B cell (primary cell): ENCODE measurements around the gene ARHGAP26. TPM values are rescaled to one million over a fixed set of nuclear protein-coding genes. Genes with fewer than 3 reads are reported as not detected.

Experiments used
- ATAC-seq: fragments of 200-7000 bp; cut with Tn5 transposase; one replicate; pipeline ENCODE4 v1.10.0; 2021; ENCODE audit warnings: low read depth, mild to moderate bottlenecking, moderate number of reproducible peaks, moderate library complexity
- CTCF ChIA-PET: fragments of 350-600 bp; sonication (Branson Sonifier 250); formaldehyde crosslinking; loops from one replicate; lab custom pipeline; 2021; ENCODE audit warnings: antibody characterized with exemption, inconsistent platforms; lab: Charles Lee
- POLR2A ChIA-PET: fragments of 350-600 bp; sonication (Branson Sonifier 250); formaldehyde crosslinking; loops from one replicate; lab custom pipeline; 2021; ENCODE audit warnings: antibody characterized with exemption; lab: Charles Lee
- DNase-seq: peaks from one replicate; pipeline ENCODE4 v3.0.0; 2013
- H2AFZ ChIP-seq: 2 replicates; pipeline ENCODE4 v1.6.1; 2012; ENCODE audit warnings: mild to moderate bottlenecking, low read depth, low read length; ENCODE audit not compliant: insufficient read depth, poor library complexity, severe bottlenecking
- H3K27ac ChIP-seq, 2 donors: 1 replicate in 1 of 2; 2 replicates in 1 of 2; pipeline ENCODE4 v1.5.1; 2012 to 2013; ENCODE audit warnings: low read length in 2 of 2, mild to moderate bottlenecking in 2 of 2, moderate library complexity in 1 of 2
- H3K27me3 ChIP-seq, 4 experiments: fragments of 200-600 bp in 1 of 4; sonication (generic) in 1 of 4; replicated peaks in 1 of 4; 1 replicate in 2 of 4; 2 replicates in 2 of 4; pipeline versions ENCODE4 v1.6.1 to v1.7.0; 2013 to 2016; ENCODE audit warnings: low read length in 3 of 4, mild to moderate bottlenecking in 2 of 4, mixed read lengths in 1 of 4, moderate library complexity in 1 of 4; ENCODE audit not compliant: insufficient read depth in 4 of 4, control insufficient read depth in 3 of 4; ENCODE audit errors: control extremely low read depth in 1 of 4
- H3K36me3 ChIP-seq, 2 experiments: replicated peaks in 1 of 2; 1 replicate in 1 of 2; 2 replicates in 1 of 2; pipeline versions ENCODE4 v1.6.1 to v1.7.1; 2013; ENCODE audit warnings: low read length in 1 of 2; ENCODE audit not compliant: insufficient read depth in 2 of 2, control insufficient read depth in 1 of 2; ENCODE audit errors: control extremely low read depth in 1 of 2, extremely low read depth in 1 of 2
- H3K4me1 ChIP-seq, 2 donors: fragments of 200-600 bp in 1 of 2; sonication (generic) in 1 of 2; 1 replicate in 1 of 2; 2 replicates in 1 of 2; pipeline versions ENCODE4 v1.5.1 to v1.6.1; 2013 to 2017; ENCODE audit warnings: low read length in 2 of 2; ENCODE audit not compliant: control insufficient read depth in 2 of 2, insufficient read depth in 2 of 2
- H3K4me2 ChIP-seq: replicated peaks from 2 replicates; pipeline ENCODE3; 2012; ENCODE audit warnings: mild to moderate bottlenecking, low read depth, low read length; ENCODE audit not compliant: poor library complexity, severe bottlenecking
- H3K4me3 ChIP-seq, 5 experiments: fragments of 200-600 bp in 1 of 5; sonication (generic) in 1 of 5; 1 replicate in 3 of 5; 2 replicates in 2 of 5; pipeline versions ENCODE4 v1.5.1 to v1.7.0; 2011 to 2016; ENCODE audit warnings: low read length in 4 of 5, mild to moderate bottlenecking in 4 of 5, low read depth in 2 of 5, control low read depth in 1 of 5, moderate library complexity in 1 of 5; ENCODE audit not compliant: insufficient read depth in 1 of 5; ENCODE audit errors: control extremely low read depth in 1 of 5, extremely low read depth in 1 of 5
- H3K79me2 ChIP-seq: fragments of 200-600 bp; sonication (generic); one replicate; pipeline ENCODE4 v1.6.0; 2016; ENCODE audit warnings: low read length; ENCODE audit not compliant: control insufficient read depth, insufficient read depth
- H3K9ac ChIP-seq: fragments of 200-600 bp; sonication (generic); 2 replicates; pipeline ENCODE4 v1.6.1; 2017; ENCODE audit warnings: mild to moderate bottlenecking, low read length, moderate library complexity
- H3K9me3 ChIP-seq, 3 donors: one replicate each; pipeline versions ENCODE4 v1.6.1 to v1.7.1; 2013; ENCODE audit warnings: low read length in 2 of 3; ENCODE audit not compliant: control insufficient read depth in 2 of 3, insufficient read depth in 1 of 3; ENCODE audit errors: control extremely low read depth in 1 of 3
- H4K20me1 ChIP-seq: 2 replicates; pipeline ENCODE4 v1.6.0; 2012; ENCODE audit warnings: mild to moderate bottlenecking, low read length; ENCODE audit not compliant: insufficient read depth, control insufficient read depth, poor library complexity, severe bottlenecking
- H3K27ac Mint-ChIP-seq: one replicate; pipeline ENCODE4 v1.8.0; 2021; ENCODE audit warnings: mixed read lengths
- H3K27me3 Mint-ChIP-seq: one replicate; pipeline ENCODE4 v1.8.0; 2021; ENCODE audit warnings: mixed read lengths
- H3K4me1 Mint-ChIP-seq: one replicate; pipeline ENCODE4 v1.8.0; 2021; ENCODE audit warnings: mixed read lengths
- H3K4me3 Mint-ChIP-seq: one replicate; pipeline ENCODE4 v1.8.0; 2021; ENCODE audit warnings: mixed read lengths
- H3K9me3 Mint-ChIP-seq: one replicate; pipeline ENCODE4 v1.8.0; 2022; ENCODE audit warnings: mixed read lengths; ENCODE audit not compliant: insufficient read depth
- EZH2 ChIP-seq: IDR thresholded peaks from 2 replicates; pipeline ENCODE4 v1.6.1; 2012; ENCODE audit warnings: borderline replicate concordance, low read depth, mild to moderate bottlenecking, moderate library complexity, low read length; ENCODE audit not compliant: insufficient read depth, poor library complexity, severe bottlenecking
- WGBS: methylation state at CpG from one replicate; pipeline ENCODE4 v1.1.5; 2013; ENCODE audit warnings: missing lambda C conversion rate; ENCODE audit not compliant: insufficient coverage; 5-methylcytosine and 5-hydroxymethylcytosine counted together
- intact Hi-C: fragments of 100-400 bp; cut with micrococcal nuclease; formaldehyde crosslinking; loops from one replicate; pipeline ENCODE4 v1.10.0; 2022
- polyA plus RNA-seq: library from polyadenylated mRNA; depleted of rRNA; stranded (reverse); fragments of >200 nt; gene quantifications from 2 replicates; pipeline ENCODE4 v1.2.3, GENCODE V29; 2012
- total RNA-seq, 2 donors: library from RNA; stranded (reverse); fragments of 120-200 nt in 1 of 2; gene quantifications; 1 replicate in 1 of 2; 2 replicates in 1 of 2; pipeline versions ENCODE4 v1.2.3 to v1.2.4, GENCODE V29; 2013 to 2022
- TF ChIP-seq, protein P1 (sequence below): fragments of 200-600 bp; IDR thresholded peaks from one replicate; pipeline ENCODE4 v1.8.0; 2022; ENCODE audit warnings: antibody characterized with exemption, mild to moderate bottlenecking

The ARHGAP26 gene
- total and polyA plus RNA-seq, 2 donors (not counting 1 experiment from before 2014, with no cell fraction given) = 1.8 to 22.5 TPM

DNA sequence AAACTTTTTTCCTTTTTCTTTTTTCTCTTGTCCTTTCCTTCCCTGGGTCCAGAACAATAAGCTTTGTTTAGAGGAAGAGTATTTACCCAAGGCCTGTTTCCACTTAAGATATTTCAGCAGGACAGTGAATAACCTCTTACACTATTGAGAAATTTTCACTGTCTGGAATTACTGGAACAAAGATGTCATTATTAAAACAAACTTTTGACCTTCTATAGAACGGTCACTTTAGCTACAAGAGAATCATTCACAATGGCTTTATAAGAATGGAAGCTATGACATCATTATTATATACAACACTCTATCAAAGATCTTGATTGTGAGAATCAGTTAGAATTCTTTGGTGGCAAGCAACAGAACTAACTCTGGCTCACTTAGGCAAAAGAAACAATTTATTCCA is 22.0 kb upstream of the ARHGAP26 start:
- no peaks in the 10 kb centered on the region for H3K79me2 ChIP-seq
- POLR2A ChIA-PET = interaction anchor here (0.6 kb wide), 1 partner anchor 132 kb away, joined by 5 read pairs; no protein-coding TSS in a partner anchor
- no peaks in the 10 kb centered on the region for H3K4me1 ChIP-seq
- H3K27ac ChIP-seq = no peak overlapping the region
- H3K4me3 ChIP-seq = no peak overlapping the region
- CTCF ChIA-PET = interaction anchor here (0.5 to 16.4 kb wide), 45 partner anchors 8 to 1445 kb away, joined by 3 to 616 read pairs (median 5); partner anchors contain the start of gene ARHGAP26
- Mint-ChIP-seq H3K4me1 (no peaks in the 10 kb centered on the region), H3K27me3 (peaks cover 14% of the 10 kb centered on the region), H3K4me3 (no peak overlapping the region), H3K9me3 (no peaks in the 10 kb centered on the region), H3K27ac (no peak overlapping the region)
- no peak overlapping the region for H3K9ac ChIP-seq
- no peaks in the 10 kb centered on the region for H3K36me3 ChIP-seq
- no peaks in the 10 kb centered on the region for H3K27me3 ChIP-seq
- DNase-seq = no peak
- ATAC-seq = no peak
- no CpG with 5 or more reads among the region's 1 CpG for WGBS
- no peak overlapping the region for H2AFZ ChIP-seq
- H4K20me1 ChIP-seq = no peaks in the 10 kb centered on the region
- intact Hi-C loops = loop anchor here (1.0 kb wide), 3 partner anchors 119 to 140 kb away; no protein-coding TSS in a partner anchor
- TF ChIP-seq, protein P1, sequence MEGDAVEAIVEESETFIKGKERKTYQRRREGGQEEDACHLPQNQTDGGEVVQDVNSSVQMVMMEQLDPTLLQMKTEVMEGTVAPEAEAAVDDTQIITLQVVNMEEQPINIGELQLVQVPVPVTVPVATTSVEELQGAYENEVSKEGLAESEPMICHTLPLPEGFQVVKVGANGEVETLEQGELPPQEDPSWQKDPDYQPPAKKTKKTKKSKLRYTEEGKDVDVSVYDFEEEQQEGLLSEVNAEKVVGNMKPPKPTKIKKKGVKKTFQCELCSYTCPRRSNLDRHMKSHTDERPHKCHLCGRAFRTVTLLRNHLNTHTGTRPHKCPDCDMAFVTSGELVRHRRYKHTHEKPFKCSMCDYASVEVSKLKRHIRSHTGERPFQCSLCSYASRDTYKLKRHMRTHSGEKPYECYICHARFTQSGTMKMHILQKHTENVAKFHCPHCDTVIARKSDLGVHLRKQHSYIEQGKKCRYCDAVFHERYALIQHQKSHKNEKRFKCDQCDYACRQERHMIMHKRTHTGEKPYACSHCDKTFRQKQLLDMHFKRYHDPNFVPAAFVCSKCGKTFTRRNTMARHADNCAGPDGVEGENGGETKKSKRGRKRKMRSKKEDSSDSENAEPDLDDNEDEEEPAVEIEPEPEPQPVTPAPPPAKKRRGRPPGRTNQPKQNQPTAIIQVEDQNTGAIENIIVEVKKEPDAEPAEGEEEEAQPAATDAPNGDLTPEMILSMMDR = no peak
- no peak for TF ChIP-seq EZH2
- H3K4me2 ChIP-seq = no peak overlapping the region
- H3K9me3 ChIP-seq = no peaks in the 10 kb centered on the region

GRCh38 chr5:142748568-142749249 is 21.5 kb upstream of the ARHGAP26 start:
- H3K27me3 ChIP-seq = no peaks in the 10 kb centered on the region
- peak; percentile 74 for DNase-seq
- H3K79me2 ChIP-seq = no peaks in the 10 kb centered on the region
- no peaks in the 10 kb centered on the region for H3K4me1 Mint-ChIP-seq
- H3K27ac Mint-ChIP-seq = no peak overlapping the region
- no peak overlapping the region for H3K27ac ChIP-seq
- H3K9me3 ChIP-seq = no peaks in the 10 kb centered on the region
- WGBS = 100% methylated on average over 1 of the region's 2 CpGs
- no peak overlapping the region for H3K4me3 ChIP-seq
- intact Hi-C loops = loop anchor here (1.0 kb wide), 3 partner anchors 119 to 140 kb away; no protein-coding TSS in a partner anchor
- H3K4me1 ChIP-seq = no peaks in the 10 kb centered on the region
- H4K20me1 ChIP-seq = no peaks in the 10 kb centered on the region
- ATAC-seq = peak; percentile 68
- H3K27me3 Mint-ChIP-seq = peaks cover 13% of the 10 kb centered on the region
- no peak overlapping the region for H3K4me2 ChIP-seq
- no peaks in the 10 kb centered on the region for H3K9me3 Mint-ChIP-seq
- ChIA-PET CTCF (interaction anchor here (0.5 to 16.4 kb wide), 45 partner anchors 9 to 1445 kb away, joined by 3 to 616 read pairs (median 5); partner anchors contain the start of gene ARHGAP26), POLR2A (interaction anchor here (0.6 kb wide), 1 partner anchor 52 kb away, joined by 7 read pairs; no protein-coding TSS in a partner anchor)
- H3K36me3 ChIP-seq = no peaks in the 10 kb centered on the region
- TF ChIP-seq, protein P1 = peak; percentile 80
- TF ChIP-seq EZH2 = no peak
- H2AFZ ChIP-seq = no peak overlapping the region
- no peak overlapping the region for H3K4me3 Mint-ChIP-seq
- no peak overlapping the region for H3K9ac ChIP-seq
